Right renal cortex interstitium (tissue), 3 donors: ENCODE data around the gene KCNS3. TPM values are rescaled to one million over a fixed set of nuclear protein-coding genes. Genes with fewer than 3 reads are reported as not detected.
A peak's percentile ranks its signal among the peaks of the same experiment; 100 is the strongest.

Source experiments
- DNase-seq, 3 donors: peaks; one replicate each; pipeline ENCODE4 v3.0.0-alpha.2; 2013; ENCODE audit warnings: low read depth in 3 of 3, low spot score in 2 of 3
- polyA plus RNA-seq, 3 donors: library from polyadenylated mRNA; unstranded; fragments of 120-200 nt; gene quantifications; one replicate each; pipeline ENCODE4 v1.2.1, GENCODE V29; 2013; ENCODE audit not compliant: insufficient read length in 3 of 3

The KCNS3 gene
- 10 to 100 TPM in 1 of 3 donors, 1 to 10 TPM in 2; 5.4 to 11.8 (median 8.1) TPM for polyA plus RNA-seq

DNA sequence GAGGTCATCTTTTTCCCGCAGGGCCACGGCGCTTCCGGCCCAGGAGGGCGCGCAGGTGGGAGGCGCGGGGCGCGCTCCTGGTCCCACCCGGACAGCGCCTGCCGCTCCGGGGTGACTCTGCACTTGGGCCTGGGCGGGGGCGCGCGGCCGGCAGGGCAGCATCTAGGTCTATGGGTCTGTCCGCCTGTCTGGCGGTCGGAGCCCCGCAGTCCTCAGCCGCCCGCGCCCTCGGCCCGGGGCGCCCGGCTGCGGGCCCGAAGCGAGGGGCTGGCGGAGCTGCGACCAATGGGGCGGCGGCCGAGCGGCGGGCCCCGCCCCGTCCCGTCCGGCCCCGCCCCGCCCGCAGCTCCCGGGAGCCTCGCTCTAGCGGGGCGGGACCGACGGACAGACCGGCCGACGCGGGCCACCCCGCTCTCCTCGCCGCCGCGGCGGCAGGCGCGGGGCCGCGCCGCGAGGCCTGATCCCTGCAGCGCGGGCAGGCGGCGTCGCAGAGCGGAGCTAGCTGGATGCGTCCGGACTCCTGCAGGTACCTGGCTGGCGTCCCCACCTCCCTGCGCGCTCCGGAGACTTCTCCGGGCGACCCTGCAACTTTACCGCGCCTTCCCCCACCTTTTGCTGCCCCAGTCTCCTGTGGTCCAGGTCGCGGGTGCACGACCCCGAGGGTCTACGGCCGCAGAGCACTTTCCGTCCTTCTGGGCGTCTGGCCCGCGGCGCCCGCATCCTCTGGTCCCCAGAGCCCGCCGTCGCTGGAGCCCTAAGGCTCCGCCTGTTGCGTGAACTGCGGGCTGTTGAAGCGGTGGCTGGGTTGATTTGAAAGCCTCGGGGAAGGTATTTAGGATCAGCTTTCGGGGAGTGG is at the start of gene KCNS3:
TSS of gene KCNS3 (plus strand) at position 387 of the 856 bp plus-strand sequence. CDS start 52,342 bp downstream, outside the sequence.
- DNase-seq: peak in 1 of 3 donors; percentile 15

- DNase-seq: peak; percentile 31 to 65 (median 55)
These were observed 48.1 kb upstream of the KCNS3 start for GRCh38 chr2:17830053-17831034.

DNA sequence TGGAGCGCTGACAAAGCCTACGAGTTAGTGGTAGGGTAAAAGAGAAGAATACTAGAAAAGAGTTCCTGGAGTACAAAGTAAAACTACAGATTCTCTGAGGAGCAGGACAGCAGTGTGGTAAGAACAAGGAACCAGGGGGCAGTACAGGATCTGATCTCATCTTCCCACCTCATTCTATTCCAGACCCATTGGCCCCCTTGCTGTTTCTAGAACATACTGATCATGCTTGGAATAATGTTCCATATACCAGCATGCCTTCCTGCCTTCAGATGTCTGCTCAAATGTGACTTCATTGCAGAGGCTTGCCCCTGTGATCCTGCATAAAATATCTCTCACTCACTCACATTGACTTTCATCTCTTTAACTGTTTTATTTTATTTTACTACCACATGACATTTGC is 43.0 kb upstream of the KCNS3 start:
- DNase-seq: no peak

DNA sequence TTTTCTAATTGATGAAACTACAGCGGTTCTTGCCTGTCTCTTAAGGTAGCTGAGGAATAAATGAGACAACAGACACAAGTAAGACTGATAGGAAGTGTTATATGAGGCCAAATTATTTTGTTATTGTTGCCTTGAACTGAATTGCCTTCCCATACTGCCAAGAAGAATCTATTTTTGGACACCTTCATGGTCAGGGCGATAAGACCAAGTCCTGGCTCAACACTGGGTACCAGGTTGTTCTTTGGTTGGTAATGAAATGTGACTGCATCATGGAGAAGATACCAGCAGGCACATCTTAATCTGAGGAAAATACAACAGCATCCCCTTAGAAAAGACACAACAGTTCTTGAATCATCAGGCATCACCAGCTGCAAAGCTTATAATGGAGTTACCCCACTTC is 38.5 kb upstream of the KCNS3 start:
- no peak for DNase-seq

GRCh38 chr2:17843457-17843856 is 35.0 kb upstream of the KCNS3 start:
- DNase-seq: no peak

GRCh38 chr2:17845806-17846205 is 32.7 kb upstream of the KCNS3 start:
- DNase-seq: no peak

- DNase-seq: no peak
These were observed 31.8 kb upstream of the KCNS3 start for GRCh38 chr2:17846676-17847075.

DNA sequence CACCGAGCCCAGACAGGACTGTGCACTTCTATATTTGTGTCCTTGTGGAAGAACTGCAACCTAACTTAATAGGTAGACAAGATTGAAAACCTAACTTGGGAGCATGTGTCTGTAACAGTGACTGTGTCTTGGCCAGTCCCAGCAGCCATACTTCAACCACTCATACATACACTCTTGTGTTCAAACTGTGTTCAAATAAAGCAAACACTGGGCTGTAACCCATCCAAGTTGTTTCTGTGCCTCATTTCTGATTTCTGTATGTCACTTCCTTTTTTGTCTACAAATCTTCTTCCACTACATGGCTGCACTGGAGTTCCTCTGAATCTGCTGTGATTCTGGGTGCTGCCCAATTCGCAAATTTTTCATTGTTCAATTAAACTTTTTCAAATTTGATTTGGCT is 31.2 kb upstream of the KCNS3 start:
- DNase-seq: no peak

DNA sequence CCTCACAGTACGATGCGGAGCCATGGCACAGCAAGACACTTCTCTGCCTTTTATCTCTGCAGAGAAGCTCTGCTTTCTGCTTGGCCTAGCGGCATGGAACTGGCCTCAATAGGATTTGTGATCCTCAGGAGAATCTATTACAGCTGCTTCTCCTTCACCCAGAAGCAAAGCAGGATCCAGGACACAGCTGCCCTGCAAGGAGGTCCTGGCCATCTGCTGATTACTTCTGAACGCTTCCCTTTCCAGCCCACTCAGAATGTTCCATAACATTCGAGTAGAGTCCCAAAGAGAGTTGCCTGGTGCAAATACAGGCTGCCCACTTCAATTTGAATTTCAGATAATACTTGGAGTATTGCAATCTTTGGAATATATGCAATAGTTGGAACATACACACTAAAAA is 29.2 kb upstream of the KCNS3 start:
- DNase-seq: no peak

- DNase-seq: no peak
These were observed 28.3 kb upstream of the KCNS3 start for GRCh38 chr2:17850151-17850550.

DNA sequence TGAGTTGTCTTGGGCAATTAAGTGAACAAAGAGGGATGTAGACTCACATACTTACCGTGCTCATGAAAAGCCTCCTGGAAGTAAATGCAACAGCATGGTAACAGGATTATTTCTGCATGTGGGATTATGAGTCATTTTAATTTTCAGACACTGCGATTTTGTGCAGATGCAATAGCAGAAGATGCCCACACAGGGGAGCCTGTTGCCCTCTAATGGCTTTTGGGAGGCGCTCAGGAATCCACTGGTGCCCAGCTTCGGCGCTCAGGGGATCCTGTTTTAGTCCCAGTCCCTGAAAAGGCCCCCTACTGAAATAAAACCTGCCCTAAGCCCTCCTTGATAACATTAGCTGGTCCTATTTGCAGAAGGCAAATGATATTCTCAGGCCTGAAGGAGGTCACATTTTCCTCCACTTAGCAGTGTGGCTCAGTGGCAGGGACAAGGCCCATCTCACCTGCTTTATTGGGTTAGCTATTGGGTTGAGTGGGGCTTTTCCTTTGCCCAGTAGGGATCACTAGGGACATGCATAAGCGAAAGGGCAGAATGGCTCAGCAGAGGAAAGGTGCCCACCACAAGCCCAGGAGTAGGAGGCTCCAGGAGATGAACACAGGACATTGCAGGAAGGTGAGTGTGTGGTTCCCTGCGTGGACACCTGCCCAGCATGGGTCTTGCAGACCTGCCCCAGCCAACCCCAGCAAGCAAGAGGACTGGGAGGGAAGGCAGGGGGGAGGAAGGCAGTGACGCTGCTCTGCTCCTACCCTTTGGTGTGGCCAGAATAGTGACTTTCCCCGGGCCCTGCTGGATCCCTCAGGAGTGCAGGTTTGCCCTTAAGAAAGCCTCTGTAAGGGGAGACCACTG is 26.5 kb upstream of the KCNS3 start:
- peak in 2 of 3 donors; percentile 13 to 23 for DNase-seq

DNA sequence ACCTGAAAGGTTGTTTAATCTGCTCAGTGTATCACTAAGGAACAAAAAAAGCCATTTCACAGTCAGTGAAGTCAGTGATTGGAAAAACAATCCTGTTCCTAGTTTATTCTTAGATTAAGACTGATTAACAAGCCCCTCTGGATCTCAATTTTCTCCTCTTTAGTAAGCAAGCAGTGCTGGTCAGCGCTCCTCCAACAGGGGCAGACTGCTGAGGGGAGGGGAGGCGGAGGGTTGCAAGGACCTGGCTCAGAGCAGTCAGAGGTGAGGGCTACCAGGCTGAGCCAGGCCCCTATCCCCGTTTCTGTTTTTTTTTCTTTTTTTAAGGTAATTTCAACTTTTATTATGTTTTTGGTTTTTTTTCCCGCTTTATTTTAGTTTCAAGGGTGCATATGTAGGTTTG is 24.7 kb upstream of the KCNS3 start:
- DNase-seq: no peak

- DNase-seq: no peak
These were observed 21.4 kb upstream of the KCNS3 start for GRCh38 chr2:17857021-17857420.

- no peak for DNase-seq
These were observed 20.4 kb upstream of the KCNS3 start for GRCh38 chr2:17858064-17858463.

- no peak for DNase-seq
These were observed 14.9 kb upstream of the KCNS3 start for GRCh38 chr2:17863539-17863938.

GRCh38 chr2:17864676-17865075 is 13.8 kb upstream of the KCNS3 start:
- no peak for DNase-seq

DNA sequence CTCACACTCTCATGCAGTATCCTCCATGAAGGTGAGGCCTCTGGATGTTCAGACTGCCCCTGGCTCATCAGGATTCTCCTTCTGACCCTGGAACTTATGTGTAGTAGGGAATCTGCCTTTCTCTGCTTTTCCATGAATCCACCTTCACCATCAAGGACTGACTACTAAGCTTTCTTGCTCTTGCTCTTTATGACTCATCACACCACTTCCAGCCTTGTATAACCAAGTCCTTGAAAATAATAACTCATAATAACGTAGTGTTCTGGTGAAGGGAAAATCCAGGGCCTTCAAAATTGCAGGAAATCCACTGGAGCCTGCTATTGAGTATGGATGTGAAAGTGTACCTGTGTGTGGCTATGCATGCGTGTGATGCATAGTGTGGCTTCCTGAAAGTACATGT is 11.3 kb upstream of the KCNS3 start:
- no peak for DNase-seq

- no peak for DNase-seq
These were observed 9.3 kb upstream of the KCNS3 start for GRCh38 chr2:17869128-17869527.

GRCh38 chr2:17871639-17872038 is 6.8 kb upstream of the KCNS3 start:
- DNase-seq: no peak

GRCh38 chr2:17873021-17873420 is 5.4 kb upstream of the KCNS3 start:
- no peak for DNase-seq
